HG02678 (cell line): ENCODE results near the gene PARVG.
A peak's percentile ranks its signal among the peaks of the same experiment; 100 is the strongest.

ENCODE experiments used
- ATAC-seq: cut with Tn5 transposase; IDR thresholded peaks from one replicate; pipeline ENCODE4 v1.9.1; 2021; ENCODE audit warnings: mild to moderate bottlenecking, moderate library complexity; ENCODE audit not compliant: unreplicated experiment

The PARVG gene

GRCh38 chr22:44180706-44181032 is at the start of gene PARVG:
Gene PARVG (plus strand): TSS chr22:44180925. CDS start chr22:44183330, 2,405 bp downstream.
- peak; percentile 67 for ATAC-seq

- ATAC-seq = no peak
Measured at GRCh38 chr22:44131412-44131811, 49.3 kb upstream of the PARVG start.

GRCh38 chr22:44131989-44132685 is 48.6 kb upstream of the PARVG start:
- ATAC-seq = no peak

GRCh38 chr22:44132724-44133123 is 48.0 kb upstream of the PARVG start:
- ATAC-seq = no peak

GRCh38 chr22:44133161-44133560 is 47.6 kb upstream of the PARVG start:
- no peak for ATAC-seq

- no peak for ATAC-seq
Measured at GRCh38 chr22:44133901-44134571, 46.7 kb upstream of the PARVG start.

- ATAC-seq = no peak
Measured at GRCh38 chr22:44136112-44136511, 44.6 kb upstream of the PARVG start.

GRCh38 chr22:44136786-44137185 is 43.9 kb upstream of the PARVG start:
- no peak for ATAC-seq

- no peak for ATAC-seq
Measured at GRCh38 chr22:44137415-44137814, 43.3 kb upstream of the PARVG start.

- no peak for ATAC-seq
Measured at GRCh38 chr22:44139773-44140172, 41.0 kb upstream of the PARVG start.

- no peak for ATAC-seq
Measured at GRCh38 chr22:44142421-44143104, 38.2 kb upstream of the PARVG start.

- ATAC-seq = no peak
Measured at GRCh38 chr22:44143105-44143474, 37.6 kb upstream of the PARVG start.

- ATAC-seq = no peak
Measured at GRCh38 chr22:44143579-44143978, 37.1 kb upstream of the PARVG start.

- no peak for ATAC-seq
Measured at GRCh38 chr22:44144046-44144569, 36.6 kb upstream of the PARVG start.

GRCh38 chr22:44145544-44145943 is 35.2 kb upstream of the PARVG start:
- no peak for ATAC-seq

GRCh38 chr22:44146088-44146861 is 34.5 kb upstream of the PARVG start:
- no peak for ATAC-seq

- ATAC-seq = no peak
Measured at GRCh38 chr22:44147008-44147645, 33.6 kb upstream of the PARVG start.

- no peak for ATAC-seq
Measured at GRCh38 chr22:44147821-44148574, 32.7 kb upstream of the PARVG start.

GRCh38 chr22:44151676-44152075 is 29.0 kb upstream of the PARVG start:
- no peak for ATAC-seq

- ATAC-seq = no peak
Measured at GRCh38 chr22:44153710-44154109, 27.0 kb upstream of the PARVG start.
